ENCODE data around the gene CFAP97D2. TPM values are rescaled to one million over a fixed set of nuclear protein-coding genes. Genes with fewer than 3 reads are reported as not detected.

The CFAP97D2 gene
- total RNA-seq, 4 donors from 2014 or later, result not detected

DNA sequence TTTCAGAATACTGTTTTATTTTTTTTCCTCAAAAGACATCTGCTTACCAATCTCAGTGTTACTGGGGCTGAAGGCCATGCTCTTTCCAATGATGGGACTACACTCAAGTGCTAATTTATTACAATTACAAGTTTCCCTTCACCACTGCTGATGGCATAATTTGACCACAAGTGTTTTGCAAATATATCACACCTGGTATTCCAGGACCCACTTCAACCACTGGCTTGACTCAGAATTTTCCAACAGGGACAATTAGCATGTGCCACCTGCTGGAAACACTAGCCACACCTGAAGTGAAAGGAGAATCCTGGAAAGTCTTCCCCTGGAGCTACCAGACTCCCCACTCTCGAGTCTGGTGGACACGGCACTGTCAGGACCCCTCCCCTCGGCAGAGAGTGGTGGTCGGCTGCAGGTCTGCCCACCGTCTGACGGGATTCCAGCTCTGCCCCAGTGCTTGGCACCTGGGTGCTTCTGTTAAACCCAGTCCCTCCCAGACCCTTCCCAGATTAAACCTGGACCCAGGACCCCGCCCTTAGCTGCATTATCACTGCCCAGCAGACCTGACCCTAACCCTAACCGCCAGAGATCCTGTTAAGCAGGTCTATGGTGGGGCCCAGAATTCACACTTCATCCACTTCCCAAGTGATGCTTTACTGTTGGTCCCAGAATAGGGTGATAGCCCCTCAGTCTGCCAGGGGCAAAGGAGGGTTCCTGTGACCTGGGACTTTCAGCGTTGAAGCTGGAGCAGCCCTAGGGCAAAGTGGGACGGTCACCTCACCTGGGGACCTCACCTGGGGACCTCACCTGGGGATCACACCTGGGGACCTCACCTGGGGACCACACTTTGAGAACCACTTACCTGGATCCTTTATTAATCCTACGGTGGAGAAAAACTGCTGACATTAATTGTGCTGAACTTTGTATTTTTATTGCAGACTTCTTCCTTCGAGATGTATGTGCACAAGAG lies 29.0 kb upstream of the CFAP97D2 start:
- no peak for ATAC-seq (ENCODE audit: low FRiP score)
- DNase-seq (ENCODE audit: low spot score), result no peak
- TF ChIP-seq, protein P1, sequence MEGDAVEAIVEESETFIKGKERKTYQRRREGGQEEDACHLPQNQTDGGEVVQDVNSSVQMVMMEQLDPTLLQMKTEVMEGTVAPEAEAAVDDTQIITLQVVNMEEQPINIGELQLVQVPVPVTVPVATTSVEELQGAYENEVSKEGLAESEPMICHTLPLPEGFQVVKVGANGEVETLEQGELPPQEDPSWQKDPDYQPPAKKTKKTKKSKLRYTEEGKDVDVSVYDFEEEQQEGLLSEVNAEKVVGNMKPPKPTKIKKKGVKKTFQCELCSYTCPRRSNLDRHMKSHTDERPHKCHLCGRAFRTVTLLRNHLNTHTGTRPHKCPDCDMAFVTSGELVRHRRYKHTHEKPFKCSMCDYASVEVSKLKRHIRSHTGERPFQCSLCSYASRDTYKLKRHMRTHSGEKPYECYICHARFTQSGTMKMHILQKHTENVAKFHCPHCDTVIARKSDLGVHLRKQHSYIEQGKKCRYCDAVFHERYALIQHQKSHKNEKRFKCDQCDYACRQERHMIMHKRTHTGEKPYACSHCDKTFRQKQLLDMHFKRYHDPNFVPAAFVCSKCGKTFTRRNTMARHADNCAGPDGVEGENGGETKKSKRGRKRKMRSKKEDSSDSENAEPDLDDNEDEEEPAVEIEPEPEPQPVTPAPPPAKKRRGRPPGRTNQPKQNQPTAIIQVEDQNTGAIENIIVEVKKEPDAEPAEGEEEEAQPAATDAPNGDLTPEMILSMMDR (IDR thresholded peaks at IDR 0.05), result no peak

DNA sequence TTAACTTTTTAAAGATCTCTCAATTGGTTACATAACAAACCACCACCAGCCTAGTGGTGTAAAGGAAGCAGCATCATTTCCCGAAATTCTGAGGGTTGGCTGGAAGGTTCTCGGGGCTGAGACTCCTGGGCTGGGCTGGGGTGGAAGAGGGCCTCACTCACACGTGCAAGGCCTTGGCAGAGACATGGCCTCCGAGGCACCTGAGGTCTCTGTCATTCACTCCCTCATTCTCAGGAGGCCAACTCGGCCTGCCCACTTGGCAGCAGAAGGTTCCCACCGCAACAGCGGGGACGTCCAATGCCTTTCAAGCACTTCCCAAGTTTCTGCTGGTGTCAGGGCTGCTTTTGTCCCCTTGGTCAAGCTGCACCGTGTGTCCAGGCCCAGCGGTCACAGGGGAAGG lies 28.0 kb upstream of the CFAP97D2 start:
- DNase-seq (ENCODE audit: low spot score) (no peak), ATAC-seq (ENCODE audit: low FRiP score) (no peak)
- TF ChIP-seq, protein P1 (IDR thresholded peaks at IDR 0.05), result no peak

DNA sequence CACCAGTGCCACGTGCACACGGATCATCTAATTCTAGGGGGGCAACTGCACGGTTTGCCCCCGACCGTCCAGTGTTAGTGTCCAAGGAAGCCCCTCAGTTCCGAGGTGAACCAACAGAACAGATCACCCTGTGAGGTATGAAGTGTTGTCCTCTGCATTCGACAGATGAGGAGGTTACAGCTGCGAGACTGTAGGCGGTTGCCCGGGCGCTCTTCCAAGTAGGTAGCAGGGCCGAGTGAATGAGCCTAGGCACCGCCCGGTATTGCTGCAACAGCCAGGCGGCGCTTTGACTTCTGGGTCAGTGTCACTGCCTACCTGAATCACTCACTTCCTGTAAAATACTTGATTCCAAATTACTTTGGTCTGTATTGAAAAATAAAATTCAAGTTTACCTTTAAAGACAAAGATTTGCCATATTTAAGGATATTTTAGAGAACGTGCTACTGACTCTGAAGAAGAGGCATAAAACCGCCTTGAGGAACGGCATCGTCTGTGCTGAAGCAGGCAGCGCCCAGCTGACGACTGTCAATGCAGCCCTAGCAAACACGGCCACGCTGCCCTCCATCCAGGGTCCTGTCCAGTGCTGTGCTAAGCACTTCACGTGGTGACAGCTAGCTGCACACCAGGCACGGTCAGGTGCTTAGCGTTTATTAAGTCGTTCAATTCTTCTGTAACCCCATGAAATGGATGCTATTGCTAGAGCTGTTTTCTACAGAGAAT lies 27.3 kb upstream of the CFAP97D2 start:
- TF ChIP-seq, protein P1 (IDR thresholded peaks at IDR 0.05), result no peak
- DNase-seq (ENCODE audit: low spot score) (no peak), ATAC-seq (ENCODE audit: low FRiP score) (peak; percentile 67)

DNA sequence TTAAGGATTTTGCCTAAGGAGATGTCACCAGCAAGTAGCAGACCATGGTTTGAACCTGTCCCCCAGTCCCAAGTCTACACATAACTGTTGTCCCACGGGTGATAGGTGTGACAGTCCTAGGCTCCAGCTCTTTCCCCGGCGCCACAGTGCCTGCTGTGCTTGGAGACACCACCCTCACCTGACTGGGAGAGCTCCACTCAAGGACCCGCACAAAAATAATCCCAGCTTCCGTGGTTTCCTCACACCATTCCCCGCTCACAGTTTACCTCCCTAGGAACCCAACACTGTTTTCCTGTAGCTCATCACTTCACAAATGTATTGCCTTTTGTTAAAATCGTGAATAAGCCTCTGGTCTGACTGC lies 26.8 kb upstream of the CFAP97D2 start:
- TF ChIP-seq, protein P1 (IDR thresholded peaks at IDR 0.05), result no peak
- DNase-seq (ENCODE audit: low spot score) (no peak), ATAC-seq (ENCODE audit: low FRiP score) (no peak)

DNA sequence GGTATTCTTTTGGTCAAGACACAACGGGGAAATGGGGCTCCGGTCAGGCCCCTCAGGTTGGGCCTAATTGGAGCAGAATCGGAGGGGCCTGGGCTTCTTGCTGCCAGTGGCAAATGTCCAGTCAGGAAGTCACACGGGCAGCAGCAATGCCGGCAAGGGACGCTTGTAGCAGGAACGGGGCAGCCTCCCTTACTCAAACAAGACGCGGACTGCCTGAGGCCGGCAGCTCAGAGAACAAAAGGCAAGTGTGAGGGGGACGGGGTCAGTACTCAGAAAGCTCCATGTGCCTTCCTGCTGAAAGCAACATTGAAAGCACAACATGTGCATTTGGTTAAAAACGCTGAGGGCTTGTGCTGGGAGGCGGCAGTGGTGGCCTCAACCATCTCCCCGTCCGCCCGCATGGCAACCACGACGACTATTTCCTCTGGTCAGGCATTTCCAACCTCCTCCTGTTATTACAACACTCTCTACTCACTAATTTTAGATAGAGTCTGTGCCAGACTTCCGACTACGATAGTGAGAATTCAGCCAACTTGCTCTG lies 26.2 kb upstream of the CFAP97D2 start:
- TF ChIP-seq, protein P1 (IDR thresholded peaks at IDR 0.05), result no peak
- ATAC-seq (ENCODE audit: low FRiP score), result no peak

DNA sequence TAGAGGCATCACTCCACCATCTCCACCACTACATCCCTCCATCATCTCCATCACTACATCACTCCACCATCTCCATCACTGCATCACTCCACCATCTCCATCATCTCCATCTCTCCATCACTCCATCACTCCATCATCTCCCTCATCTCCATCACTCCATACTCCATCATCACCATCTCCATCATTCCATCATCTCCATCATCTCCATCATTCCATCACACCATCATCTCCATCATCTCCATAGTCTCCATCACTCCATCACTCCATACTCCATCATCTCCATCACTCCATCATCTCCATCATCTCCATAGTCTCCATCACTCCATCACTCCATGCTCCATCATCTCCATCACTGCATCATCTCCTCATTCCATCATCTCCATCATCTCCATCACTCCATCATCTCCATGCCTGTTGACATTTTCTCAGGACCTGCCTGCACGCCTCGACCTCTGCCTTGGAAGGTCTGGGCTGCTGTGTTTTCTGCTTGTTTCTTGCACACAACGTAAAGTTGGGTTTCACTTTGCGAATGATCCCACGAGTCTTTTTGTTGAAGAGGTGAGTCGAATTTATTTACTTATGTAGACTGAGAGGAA lies 25.5 kb upstream of the CFAP97D2 start:
- DNase-seq (ENCODE audit: low spot score) (no peak), ATAC-seq (ENCODE audit: low FRiP score) (no peak)
- TF ChIP-seq, protein P1 (IDR thresholded peaks at IDR 0.05), result no peak

More for the DNA sequence above, 26.2 kb upstream of the CFAP97D2 start:
- DNase-seq (ENCODE audit: low spot score), result no peak
